NCI-H2171 treated with DMSO at 0.1 percent for 48 hours (cell line): ENCODE measurements around the gene SIAH2.
"Not testable (repeated sequence)": the region's sequence is repeated elsewhere in the genome, so short reads cannot be mapped to it uniquely, and the experiment has no call there.

Experiments used
- DNase-seq: peaks from one replicate; lab custom pipeline; 2025; lab: John Stamatoyannopoulos, UW

Gene SIAH2, protein sequence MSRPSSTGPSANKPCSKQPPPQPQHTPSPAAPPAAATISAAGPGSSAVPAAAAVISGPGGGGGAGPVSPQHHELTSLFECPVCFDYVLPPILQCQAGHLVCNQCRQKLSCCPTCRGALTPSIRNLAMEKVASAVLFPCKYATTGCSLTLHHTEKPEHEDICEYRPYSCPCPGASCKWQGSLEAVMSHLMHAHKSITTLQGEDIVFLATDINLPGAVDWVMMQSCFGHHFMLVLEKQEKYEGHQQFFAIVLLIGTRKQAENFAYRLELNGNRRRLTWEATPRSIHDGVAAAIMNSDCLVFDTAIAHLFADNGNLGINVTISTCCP

DNA sequence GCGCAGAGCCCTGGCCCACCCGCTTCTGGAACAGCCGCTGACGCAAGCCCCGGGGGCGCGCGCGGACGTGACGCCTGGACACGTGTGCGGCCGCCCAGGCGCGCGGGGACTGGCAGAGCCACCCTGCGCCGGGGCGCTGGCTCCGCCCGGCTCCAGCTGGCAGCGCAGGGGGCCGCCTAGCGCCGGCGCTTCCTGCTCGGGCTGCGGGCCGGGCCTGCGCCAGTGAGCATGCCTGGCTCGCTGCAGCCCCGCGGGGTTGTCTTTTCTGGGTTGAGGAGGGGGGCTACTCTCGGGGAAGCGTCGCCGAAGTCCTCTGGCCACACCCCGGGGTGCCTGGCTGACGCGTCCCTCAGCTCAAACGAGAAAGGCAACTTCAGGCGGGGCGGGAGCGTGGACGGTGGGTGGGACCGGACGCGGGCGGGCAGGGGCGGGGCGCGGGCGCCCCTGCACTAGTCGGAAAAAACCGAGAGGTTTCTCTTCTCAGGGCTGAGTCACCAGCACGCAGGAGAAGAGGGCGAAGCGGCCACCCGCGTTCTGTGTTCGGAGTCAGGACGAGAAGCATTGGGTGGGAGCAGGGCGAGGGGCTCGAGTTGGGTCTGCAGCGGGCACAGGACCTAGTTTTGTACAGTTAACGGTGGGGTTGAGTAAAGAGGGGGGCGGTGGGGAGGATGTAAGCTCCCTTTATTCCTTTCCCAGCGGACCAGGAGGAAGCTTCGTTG lies at the start of gene SIAH2:
TSS of gene SIAH2 (minus strand) at position 48 of the 719 bp plus-strand sequence. CDS start 320 bp downstream, outside the sequence.
- DNase-seq, result peak; percentile 97

DNA sequence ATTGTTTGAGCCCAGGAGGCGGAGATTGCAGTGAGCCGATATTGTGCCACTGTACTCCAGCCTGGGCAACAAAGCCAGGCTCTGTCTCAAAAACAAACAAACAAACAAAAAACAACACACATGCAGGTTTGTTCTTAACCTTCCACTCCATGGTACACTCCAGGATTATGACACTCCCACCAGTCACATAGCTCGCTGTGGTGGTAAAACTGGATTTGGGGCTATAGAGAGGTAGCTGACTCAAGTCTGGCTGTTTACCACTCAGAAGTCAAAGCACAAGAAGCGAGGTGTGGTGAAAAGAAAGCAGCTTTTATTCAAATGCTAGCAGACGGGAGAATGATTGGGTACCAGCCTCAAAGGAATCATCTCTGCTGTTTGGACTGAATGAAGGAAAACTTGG lies 49.0 kb upstream of the SIAH2 start:
- DNase-seq, result no peak

DNA sequence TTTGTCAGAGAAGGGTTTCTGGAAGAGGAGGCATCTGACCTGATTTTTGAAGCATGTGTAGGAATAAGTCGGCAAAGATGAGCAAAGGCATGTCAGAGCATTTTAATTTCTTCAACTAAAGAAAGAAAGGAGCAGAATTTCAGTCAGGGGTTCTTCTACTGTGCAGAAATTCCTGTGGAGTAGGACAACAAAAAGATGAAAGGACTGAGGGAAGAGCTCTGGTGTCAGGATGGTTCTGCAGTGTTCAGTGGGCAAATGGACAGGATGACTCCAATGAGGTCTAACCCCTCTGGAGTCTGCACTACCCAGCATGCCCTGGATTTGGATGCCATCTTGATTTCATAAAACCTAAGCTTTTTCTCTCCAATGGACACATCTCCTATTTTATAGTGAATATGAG lies 47.7 kb upstream of the SIAH2 start:
- no peak for DNase-seq

DNA sequence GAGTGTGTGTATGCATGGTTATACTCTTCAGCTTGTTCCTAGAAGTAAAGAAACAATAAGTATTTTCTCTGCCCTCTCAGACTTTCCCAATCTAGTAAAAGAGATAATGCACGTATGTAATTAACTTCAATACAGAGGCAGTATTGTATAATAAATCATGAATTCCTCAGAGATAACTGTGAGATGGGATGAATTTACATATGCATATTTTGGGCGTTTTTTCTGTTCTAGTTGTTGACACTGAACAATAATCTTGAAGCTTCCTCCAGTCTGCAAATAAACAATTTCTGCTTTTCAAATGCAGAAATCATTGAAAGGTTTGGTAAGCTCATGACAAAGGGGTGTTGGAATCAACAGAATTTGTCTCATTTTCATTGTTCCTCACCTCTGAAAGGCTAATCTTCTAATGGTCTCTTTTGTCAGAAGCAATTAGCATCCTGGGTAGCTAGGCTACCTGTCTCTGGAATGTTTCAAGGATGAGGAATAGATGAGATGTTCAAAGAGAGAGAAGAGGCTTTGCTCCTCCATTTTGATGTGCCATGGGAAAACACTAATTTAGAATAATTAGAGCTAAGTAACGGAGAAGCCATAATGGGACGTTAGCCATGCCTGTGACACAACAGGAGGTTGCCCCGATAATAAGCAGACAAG lies 43.3 kb upstream of the SIAH2 start:
- DNase-seq, result no peak

DNA sequence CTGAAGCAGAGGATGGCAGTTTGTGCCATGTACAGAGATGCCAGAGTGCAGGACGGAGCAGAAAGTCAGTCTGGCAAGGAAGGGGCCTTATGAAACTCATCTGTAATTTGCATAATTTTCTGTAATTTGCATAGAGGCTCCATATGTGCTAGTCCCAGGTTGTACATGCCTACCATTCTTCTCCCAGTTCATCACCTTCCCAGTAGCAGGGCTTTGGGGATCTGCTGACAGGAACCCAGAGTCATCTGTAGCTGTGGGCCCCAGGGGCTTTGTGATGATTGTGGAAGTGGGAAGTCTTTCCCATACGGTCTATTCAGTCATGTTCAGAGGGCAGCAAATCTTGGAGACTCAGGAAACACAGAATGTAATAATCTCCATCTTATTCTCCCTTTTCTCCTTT lies 42.4 kb upstream of the SIAH2 start:
- no peak for DNase-seq

DNA sequence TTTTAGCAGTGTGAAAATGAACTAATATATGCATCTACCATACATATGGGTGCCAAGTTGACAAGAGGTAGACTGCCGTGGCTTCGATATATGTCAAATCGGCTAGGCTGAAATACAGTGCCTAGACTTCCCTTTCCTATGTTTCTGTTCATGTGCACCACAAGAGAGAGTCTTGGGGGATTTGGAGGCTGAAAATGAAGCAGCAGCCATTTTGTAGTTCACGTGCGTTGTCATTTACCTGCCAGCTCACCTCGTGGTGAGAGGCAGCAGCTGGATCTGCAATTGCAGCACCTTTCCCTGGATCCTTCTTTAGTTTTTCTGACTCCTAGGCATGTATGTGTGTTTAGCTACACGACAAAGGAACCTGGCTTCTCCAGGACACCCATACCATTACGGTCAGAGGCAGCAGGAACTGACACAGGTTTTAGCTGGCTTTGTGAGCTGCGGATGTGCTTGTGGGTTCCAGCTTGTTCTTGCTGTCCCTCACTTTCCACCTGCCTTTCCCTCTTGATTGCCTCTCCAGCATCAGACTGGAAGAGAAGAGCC lies 40.5 kb upstream of the SIAH2 start:
- no peak for DNase-seq

DNA sequence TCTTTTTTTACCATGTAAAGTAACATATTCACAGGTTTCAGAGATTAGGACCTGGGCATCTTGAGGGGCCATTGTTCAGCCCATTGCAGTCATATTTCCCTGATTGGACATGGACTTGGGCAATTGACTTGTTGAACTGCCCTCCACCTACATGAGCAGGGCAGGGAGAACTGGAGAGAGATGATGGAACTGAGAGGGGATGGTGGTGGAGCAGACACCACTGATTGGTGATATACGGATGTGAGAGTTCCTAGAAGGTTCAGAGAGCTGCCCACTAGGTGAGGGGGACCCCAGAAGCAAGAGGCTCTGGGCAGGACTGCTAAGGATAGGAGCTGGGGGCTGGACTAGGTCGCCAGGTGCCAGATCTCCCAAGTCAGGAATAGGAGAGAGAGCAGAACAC lies 37.8 kb upstream of the SIAH2 start:
- no peak for DNase-seq

DNA sequence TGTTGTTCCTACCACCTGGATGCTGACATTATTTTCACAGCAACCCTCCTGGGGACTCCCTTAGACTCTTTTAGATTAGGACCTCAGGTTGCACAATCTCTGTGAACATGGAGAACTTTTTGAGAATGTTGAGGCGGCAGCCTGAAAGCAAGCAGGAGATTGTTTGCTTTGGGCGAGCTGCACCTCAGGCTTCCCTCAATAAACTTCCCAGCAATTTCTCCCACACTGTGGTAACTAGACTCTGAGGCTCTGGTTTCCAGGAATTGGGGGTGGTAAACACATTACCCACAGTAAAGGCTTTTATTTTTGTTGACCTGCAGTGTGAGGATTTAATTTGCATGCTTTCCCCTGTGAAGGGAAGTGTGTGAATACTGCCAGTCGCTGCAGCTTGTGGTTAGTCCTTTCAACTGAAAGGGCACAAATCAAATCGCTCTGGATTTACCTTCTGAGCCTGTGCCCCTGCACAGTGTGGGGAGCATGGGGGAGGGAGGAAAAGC lies 35.2 kb upstream of the SIAH2 start:
- DNase-seq, result no peak

DNA sequence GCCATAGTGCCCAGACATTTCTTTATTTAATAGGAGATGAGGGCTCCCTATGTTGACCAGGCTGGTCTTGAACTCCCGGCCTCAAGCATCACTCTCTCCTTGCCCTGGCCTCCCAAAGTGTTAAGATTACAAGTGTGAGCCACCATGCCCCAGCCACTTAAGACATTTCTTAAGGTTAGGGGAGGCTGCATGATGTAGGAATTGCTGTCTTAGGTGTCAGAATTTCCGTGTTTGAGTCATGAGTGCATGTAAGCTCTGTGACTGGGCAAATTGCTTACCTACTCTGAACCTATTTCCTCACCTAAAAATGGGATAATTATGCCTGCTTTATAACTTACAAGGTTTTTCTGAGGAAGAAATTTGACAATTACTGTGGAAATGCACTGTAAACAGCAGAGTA lies 34.2 kb upstream of the SIAH2 start:
- no peak for DNase-seq

DNA sequence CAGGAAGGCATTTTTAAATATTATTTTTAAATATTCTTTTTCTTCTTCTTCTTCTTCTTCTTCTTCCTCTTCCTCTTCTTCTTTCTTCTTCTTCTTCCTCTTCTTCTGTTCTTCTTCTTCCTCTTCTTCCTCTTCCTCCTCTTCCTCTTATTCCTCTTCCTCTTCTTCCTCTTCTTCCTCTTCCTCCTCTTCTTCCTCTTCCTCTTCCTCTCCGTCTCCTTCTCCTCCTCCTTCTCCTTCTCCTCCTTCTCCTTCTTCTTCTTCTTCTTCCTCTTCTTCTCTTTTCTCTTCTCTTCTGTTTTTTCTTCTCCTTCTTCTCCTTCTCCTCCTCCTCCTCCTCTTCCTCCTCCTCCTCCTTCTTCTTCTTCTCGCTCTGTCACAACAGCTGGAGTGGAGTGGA lies 33.6 kb upstream of the SIAH2 start:
- DNase-seq, result not testable (repeated sequence)

DNA sequence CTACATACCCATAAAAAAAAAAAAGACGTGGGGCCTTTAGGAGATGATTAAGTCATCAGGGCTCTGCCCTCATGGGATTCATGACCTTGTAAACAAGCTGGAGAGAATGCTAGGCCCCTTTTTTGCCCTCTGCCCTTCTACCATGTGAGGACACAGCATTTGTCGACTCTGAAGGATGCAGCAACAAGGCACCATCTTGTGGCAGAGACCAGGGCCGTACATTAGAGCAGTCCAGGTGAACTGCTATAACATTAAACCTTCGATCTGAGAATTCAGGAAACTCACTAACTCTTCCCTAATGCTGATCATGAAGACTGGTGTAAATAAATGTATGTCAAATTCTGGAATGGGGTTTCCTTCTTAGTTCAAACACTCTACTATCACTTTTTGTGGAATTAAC lies 30.7 kb upstream of the SIAH2 start:
- DNase-seq, result no peak

DNA sequence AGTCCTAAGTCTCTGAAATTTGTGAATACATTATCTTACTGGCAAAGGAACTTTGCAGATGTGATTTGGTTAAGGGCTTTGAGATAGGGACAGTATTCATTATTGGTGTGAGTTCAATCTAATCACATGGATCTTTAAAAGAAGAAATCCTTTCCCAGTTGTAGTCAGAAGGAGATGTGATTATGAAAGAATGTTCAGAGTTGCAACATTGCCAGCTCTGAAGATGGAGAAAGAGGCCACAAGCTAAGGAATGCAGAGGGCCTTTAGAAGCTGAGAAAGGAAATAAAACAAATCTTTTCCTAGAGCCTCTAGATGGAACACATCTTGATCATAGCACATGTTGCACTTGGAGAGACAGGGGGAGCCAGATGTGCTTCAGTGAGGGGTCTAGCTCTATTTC lies 27.7 kb upstream of the SIAH2 start:
- no peak for DNase-seq

DNA sequence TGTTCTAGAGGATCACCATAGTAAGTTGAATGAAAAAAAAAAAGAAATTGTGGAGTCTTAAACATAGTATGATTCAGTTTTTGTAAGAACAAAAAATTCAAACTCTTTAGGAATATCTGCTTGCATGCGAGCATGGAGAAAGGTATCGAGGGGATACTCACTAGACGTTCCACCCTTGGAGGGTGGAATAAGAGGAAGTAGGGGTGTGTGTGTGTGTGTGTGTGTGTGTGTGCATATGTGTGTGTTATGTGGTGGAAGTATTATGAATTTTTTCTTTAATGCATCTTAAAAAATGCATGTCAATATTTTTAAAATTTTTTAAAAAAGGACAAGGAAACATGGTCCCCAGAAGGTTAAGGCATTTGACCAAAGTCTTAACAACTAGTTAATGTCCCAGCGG lies 26.5 kb upstream of the SIAH2 start:
- no peak for DNase-seq

DNA sequence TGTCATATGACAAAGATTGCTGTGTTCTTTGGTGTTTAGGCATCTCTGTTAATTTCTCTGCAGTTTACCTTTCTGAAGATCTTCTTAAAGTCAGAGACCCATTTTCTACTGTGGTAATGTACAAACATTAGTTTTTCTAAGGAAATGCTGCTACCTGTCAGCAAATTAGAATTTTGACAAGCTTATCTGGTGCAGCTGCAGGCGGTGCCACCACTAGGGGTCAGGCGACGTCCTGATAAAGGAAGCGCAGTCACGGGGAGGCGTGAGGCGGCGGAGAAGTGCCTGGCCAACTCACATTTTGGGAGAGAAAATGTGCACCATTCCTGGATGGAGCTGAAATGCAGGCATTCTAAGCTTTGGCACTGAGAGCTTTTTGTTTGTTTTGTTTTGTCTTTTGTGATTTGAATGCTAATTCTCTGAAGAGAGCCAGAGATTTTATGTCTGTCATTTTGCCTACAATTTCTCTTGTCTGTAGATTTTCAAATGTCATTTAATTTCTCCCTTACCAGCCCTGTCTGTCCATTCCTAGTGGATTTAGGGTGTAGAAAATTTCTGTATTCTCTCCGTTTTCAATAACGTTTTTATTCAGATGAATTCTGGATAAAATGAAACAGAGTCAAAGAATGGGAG lies 24.9 kb upstream of the SIAH2 start:
- peak; percentile 56 for DNase-seq

DNA sequence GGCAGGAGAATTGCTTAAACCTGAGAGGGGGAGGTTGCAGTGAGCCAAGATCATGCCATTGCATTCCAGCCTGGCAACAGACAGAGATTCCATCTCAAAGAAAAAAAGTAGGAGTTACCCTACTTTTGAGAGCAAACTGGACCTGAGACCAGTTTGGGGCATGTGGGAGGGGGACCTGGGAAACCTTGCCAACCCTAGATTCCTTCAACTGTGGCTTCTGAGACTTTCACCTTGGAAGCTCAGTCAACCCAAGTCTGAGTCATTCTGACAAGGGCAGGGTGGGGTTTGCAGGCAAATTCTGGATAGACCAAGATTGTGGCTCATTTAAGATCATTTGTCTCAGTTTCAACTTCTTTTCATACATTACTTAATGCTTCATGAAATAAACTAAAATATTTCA lies 23.8 kb upstream of the SIAH2 start:
- DNase-seq, result no peak

DNA sequence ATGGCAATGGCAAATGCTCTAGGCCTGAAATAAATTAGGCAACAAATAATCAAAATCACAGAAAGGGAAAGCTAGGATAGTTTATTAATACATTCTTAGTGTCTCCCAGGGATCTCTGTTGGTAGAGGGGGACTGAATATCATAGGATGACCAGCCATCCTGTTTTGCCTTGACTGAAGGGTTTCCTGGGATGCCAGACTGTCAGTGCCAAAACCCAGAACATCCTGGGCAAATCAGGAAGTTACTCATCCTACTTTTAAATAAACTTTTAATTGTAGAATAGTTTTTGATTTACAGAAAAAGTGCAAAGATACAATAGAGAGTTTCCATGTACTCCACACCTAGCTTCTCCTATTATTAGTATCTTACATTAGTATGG lies 21.8 kb upstream of the SIAH2 start:
- no peak for DNase-seq

DNA sequence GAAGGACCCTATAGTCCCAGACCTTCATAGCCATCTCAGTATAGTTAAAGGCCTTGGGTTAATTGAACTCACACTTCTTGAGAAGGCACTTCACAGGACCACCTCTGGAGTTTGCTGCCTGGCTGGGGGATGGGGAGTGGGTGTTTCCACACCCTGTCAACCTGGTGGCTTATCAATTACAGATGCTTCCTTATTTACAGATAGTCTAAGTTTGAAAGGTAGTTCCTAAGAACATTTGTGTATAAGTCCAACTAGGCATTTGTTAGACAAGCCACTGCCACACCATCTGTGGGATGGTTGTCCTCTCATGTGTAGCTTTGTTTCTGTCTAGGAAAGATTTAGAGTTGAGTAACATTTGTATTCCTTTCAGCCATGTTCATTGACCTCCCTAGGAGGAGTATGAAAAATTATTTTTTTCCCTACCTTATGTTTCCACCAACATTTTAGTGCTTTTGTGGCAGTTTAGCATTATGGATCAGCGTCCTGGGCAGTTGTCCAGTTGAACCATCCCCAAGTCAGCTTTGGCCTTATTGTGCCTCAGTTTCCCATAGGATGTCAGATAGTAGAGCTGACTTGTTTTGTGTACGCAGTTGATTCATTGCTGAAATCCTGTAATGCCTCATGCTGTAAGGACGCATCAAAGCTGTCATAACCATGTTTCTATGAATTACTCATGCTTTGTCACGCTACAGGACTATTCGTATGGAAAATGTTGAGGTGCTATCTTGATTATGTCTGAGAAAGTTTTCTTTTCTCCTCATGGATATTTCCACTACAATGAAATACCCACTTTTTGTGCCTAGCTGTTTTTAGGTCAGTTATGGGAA lies 21.2 kb upstream of the SIAH2 start:
- DNase-seq, result no peak

DNA sequence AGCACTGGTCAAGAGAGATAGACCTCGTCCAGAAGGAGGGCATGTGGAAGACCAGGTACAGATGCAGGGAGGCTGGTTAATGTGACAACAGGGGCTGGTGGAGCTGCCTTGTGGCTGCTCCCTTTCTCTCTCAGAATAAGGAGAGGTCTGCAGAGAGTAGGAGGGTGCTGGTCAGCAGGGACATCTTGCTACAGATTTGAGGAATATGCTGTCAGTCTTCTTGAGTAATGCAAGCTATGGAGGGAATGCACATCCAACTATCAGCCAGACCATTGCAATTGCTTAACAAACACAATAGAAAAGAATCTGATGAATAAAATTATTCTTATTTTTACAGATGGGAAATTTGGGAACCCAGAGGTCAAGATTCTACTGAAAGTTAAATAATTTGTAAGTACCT lies 20.3 kb upstream of the SIAH2 start:
- DNase-seq, result no peak

DNA sequence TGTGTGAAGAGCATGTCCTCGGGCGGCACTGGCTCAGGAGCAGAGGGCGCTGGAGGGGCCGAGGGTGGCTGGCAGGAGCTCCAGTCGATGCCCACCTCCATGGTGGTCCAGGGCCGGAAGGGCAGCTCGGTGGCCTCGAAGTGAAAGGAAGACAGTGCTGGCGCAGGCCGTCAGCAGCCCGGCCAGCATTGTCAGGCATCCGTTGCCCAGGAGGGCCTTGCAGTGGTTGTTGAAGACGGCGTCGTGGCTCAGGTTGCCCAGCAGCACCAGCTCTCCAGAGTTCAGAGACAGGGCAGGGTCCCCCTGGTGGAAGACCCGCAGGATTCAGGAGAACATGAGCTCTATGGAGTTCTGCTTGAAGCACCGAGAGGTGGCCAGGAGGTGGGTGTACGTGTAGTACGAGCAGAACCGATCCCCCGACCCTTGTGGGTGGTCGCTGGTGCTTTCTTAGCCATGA lies 16.5 kb upstream of the SIAH2 start:
- no peak for DNase-seq

DNA sequence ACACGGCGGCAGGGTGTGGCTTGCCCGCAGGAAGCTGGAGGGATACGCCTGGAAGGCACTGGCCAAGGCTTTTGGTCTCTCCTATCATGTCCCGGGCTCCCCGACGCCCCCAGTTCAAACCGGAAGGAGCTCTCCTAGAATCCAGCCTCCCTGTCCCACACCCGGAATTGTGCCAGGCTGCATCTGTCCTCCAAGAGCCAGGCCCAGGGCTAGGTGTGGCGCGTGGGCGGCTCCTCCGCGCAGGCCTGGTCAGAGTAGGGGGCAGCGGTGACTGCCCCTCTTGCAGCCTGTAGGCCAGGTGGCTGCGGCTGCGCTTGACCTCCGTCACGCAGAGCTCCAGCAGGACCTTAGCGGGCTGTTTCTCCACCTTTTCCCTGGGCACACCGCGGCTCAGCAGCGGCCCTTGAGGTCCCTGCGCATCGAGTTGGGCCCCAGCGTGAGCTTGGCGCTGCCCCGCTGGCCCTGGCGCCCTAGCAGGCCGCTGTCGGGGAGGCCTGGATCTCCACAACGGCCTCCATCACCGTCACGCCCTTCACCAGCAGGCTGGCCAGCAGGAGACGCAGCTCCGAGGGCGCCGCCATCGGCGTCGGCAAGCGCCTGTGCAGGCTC lies 15.9 kb upstream of the SIAH2 start:
- DNase-seq, result no peak
